Stomach (tissue), 9 donors: ENCODE data around the gene SMAD5. TPM values are rescaled to one million over a fixed set of nuclear protein-coding genes. Genes with fewer than 3 reads are reported as not detected.

Experiments used
- DNase-seq, 2 donors: peaks; one replicate each; pipeline versions ENCODE4 v3.0.0 to v3.0.0-alpha.2; 2013 to 2019
- H3K27ac ChIP-seq, 5 donors: fragments of 200-600 bp in 4 of 5; sonication (generic) in 4 of 5; one replicate each; pipeline ENCODE4 v1.5.1; 2013 to 2019; ENCODE audit warnings: mild to moderate bottlenecking in 1 of 5, moderate library complexity in 1 of 5
- H3K27me3 ChIP-seq, 3 donors: fragments of 200-600 bp; sonication (generic); one replicate each; pipeline ENCODE4 v1.5.1; 2017 to 2019; ENCODE audit warnings: mixed run types in 1 of 3
- H3K36me3 ChIP-seq, 4 donors: fragments of 200-600 bp; sonication (generic); 1 replicate in 3 of 4; 2 replicates in 1 of 4; pipeline ENCODE4 v1.5.1; 2016 to 2019
- H3K4me1 ChIP-seq, 4 donors: fragments of 200-600 bp; sonication (generic); one replicate each; pipeline ENCODE4 v1.5.1; 2016 to 2019
- H3K4me3 ChIP-seq, 4 donors: fragments of 200-600 bp; sonication (generic) in 3 of 4; one replicate each; pipeline ENCODE4 v1.5.1; 2016 to 2019; ENCODE audit warnings: mild to moderate bottlenecking in 1 of 4
- H3K9me3 ChIP-seq, 4 donors: fragments of 200-600 bp; sonication (generic); one replicate each; pipeline ENCODE4 v1.5.1; 2016 to 2019
- CTCF ChIP-seq, 7 experiments: fragments of 450-650 bp in 4 of 7; fragments of 200-600 bp in 3 of 7; sonication (generic) in 3 of 7; IDR thresholded peaks; one replicate each; pipeline ENCODE4 v1.5.1; 2016 to 2019; ENCODE audit warnings: antibody characterized with exemption in 7 of 7, control low read depth in 2 of 7, mild to moderate bottlenecking in 1 of 7
- EP300 ChIP-seq: sonication (generic); formaldehyde crosslinking; IDR thresholded peaks from one replicate; pipeline ENCODE4 v1.6.1; 2017; ENCODE audit warnings: antibody characterized with exemption
- POLR2A ChIP-seq, 4 donors: fragments of 450-650 bp; IDR thresholded peaks; one replicate each; pipeline ENCODE4 v1.6.1; 2016; ENCODE audit warnings: antibody characterized with exemption in 4 of 4, control low read depth in 2 of 4, mild to moderate bottlenecking in 1 of 4, moderate library complexity in 1 of 4
- POLR2AphosphoS5 ChIP-seq, 3 donors: sonication (generic); formaldehyde crosslinking; IDR thresholded peaks; one replicate each; pipeline ENCODE4 v1.6.1; 2016; ENCODE audit warnings: antibody characterized with exemption in 3 of 3
- WGBS, 5 donors: extraction: QIAGEN DNeasy Blood & Tissue Kit in 3 of 5; methylation state at CpG; one replicate each; pipeline versions ENCODE4 v1.1.5 to v1.1.7; 2013 to 2018; 5-methylcytosine and 5-hydroxymethylcytosine counted together
- intact Hi-C: fragments of 100-400 bp; cut with DNase I; formaldehyde crosslinking; loops from one replicate; pipeline ENCODE4 v1.15.1; 2023; ENCODE audit warnings: low total_unique reads
- polyA plus RNA-seq, 3 donors: library from polyadenylated mRNA; stranded (reverse); fragments of 200-250 nt; gene quantifications; one replicate each; pipeline ENCODE4 v1.2.3, GENCODE V29; 2013
- total RNA-seq, 5 donors: library from RNA; depleted of rRNA; stranded (reverse); fragments of >200 nt; gene quantifications; one replicate each; pipeline versions ENCODE4 v1.1.0 to v1.2.3, GENCODE V29; 2014 to 2016
- donor health status: healthy with polysubstance abuse.
- donor health status: Bipolar disorder and iron deficiency.
- donor health status: healthy.

The SMAD5 gene
- total and polyA plus RNA-seq, 8 donors: 6.8 to 220 (median 24.0) TPM

DNA sequence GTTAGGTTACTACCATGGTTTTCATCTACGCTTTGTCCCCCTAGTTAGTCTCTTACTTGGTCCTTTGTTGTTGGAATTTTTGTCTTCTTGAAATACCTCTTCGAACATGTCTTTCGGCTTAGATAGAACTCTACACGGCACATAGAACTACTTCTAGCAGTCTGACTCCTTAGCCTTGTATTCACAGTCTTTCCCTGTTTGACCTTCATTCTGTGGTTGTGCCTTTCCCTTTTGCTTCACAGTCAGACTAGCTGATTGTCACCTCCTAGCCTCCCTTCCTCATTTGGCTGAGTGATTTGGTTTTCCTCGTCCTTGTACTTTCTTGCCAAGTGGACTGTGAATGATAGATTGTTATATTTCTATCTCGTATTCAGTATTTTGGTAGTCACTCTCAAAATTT lies 10.7 kb downstream of the SMAD5 start:
- H3K4me1 ChIP-seq: peaks cover 21 to 96% (median 61%) of the 10 kb centered on the region in 4 donors
- no peak for TF ChIP-seq POLR2A (IDR thresholded peaks at IDR 0.05)
- TF ChIP-seq EP300: no peak
- TF ChIP-seq POLR2AphosphoS5 (IDR thresholded peaks at IDR 0.05): no peak
- TF ChIP-seq CTCF (IDR thresholded peaks at IDR 0.05): no peak
- no peak for DNase-seq
- H3K36me3 ChIP-seq: no peaks in the 10 kb centered on the region
- H3K4me3 ChIP-seq: no peak overlapping the region
- no peaks in the 10 kb centered on the region for H3K27me3 ChIP-seq
- intact Hi-C loops: no loop called here
- no peak overlapping the region for H3K27ac ChIP-seq
- H3K9me3 ChIP-seq: no peaks in the 10 kb centered on the region
- WGBS, 5 donors: 76 to 82% (median 76%) methylated on average over 6 of the region's 6 CpGs

- no peak overlapping the region for H3K4me3 ChIP-seq
Observed at GRCh38 chr5:136143763-136144162, 11.1 kb downstream of the SMAD5 start.

DNA sequence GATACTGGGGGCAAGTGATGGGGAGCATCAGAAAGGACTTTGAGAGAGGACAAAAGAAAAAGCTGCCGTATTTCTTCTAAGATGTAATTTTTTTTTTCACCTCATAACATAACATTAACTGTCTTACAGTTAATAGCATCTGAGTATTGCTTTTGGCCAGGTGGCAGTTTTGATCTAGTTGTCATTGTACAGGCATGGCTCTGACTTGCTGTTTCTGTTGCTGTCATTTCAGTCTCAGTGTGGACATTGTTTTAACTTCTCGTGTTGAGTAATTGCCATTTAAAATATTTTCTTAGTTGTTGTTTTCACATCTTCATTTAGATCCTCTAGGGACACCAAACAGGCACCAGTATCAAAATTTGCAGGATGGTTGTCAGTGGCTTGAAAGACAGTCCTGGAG lies 12.4 kb downstream of the SMAD5 start:
- H3K36me3 ChIP-seq: no peaks in the 10 kb centered on the region
- intact Hi-C loops: no loop called here
- H3K4me1 ChIP-seq: peaks cover 23 to 95% (median 59%) of the 10 kb centered on the region in 4 donors
- TF ChIP-seq CTCF (IDR thresholded peaks at IDR 0.05): no peak
- no peak for TF ChIP-seq POLR2A (IDR thresholded peaks at IDR 0.05)
- TF ChIP-seq POLR2AphosphoS5 (IDR thresholded peaks at IDR 0.05): no peak
- no peak for TF ChIP-seq EP300
- H3K27me3 ChIP-seq: no peaks in the 10 kb centered on the region
- H3K4me3 ChIP-seq: no peak overlapping the region
- H3K9me3 ChIP-seq: no peaks in the 10 kb centered on the region
- DNase-seq: no peak
- H3K27ac ChIP-seq: no peak overlapping the region
- 50 to 60% (median 57%) methylated on average over 2 of the region's 2 CpGs for WGBS, 5 donors

More at GRCh38 chr5:136143763-136144162, 11.1 kb downstream of the SMAD5 start:
- H3K27me3 ChIP-seq: no peaks in the 10 kb centered on the region
- H3K4me1 ChIP-seq: peaks cover 19 to 96% (median 61%) of the 10 kb centered on the region in 4 donors
- H3K27ac ChIP-seq: no peak overlapping the region
- DNase-seq: no peak
- TF ChIP-seq POLR2AphosphoS5 (IDR thresholded peaks at IDR 0.05) (no peak), POLR2A (IDR thresholded peaks at IDR 0.05) (no peak)
- intact Hi-C loops: no loop called here
- H3K36me3 ChIP-seq: no peaks in the 10 kb centered on the region
- WGBS, 5 donors: 45 to 67% (median 58%) methylated on average over 3 of the region's 3 CpGs
- H3K9me3 ChIP-seq: no peaks in the 10 kb centered on the region

DNA sequence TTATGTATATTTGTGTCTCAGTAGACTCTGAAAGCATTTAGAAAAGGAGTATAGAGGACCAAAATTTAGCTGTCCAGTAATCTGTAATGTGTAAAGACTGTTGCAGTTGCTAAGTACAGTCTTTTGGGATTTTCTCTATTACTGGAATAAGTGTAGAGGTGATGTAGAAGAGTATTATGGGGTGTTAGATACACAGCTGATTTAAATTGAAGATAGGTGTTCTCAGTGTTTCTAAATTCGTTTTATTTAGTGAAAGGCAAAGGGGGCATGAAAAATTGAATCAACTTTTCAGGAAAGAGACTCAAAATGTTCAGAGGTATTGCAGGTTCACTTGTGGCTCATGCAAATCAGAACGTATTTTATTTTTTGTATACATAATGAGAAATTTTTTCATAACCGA lies 13.6 kb downstream of the SMAD5 start:
- H3K27me3 ChIP-seq: no peaks in the 10 kb centered on the region
- peaks cover 21 to 95% (median 59%) of the 10 kb centered on the region in 4 donors for H3K4me1 ChIP-seq
- DNase-seq: no peak
- no peak overlapping the region for H3K27ac ChIP-seq
- no peak overlapping the region for H3K4me3 ChIP-seq
- no peaks in the 10 kb centered on the region for H3K36me3 ChIP-seq
- no peak for TF ChIP-seq EP300
- no peak for TF ChIP-seq CTCF (IDR thresholded peaks at IDR 0.05)
- no peaks in the 10 kb centered on the region for H3K9me3 ChIP-seq
- intact Hi-C loops: no loop called here
- WGBS, 5 donors: 61 to 76% (median 70%) methylated on average over 3 of the region's 3 CpGs

- peaks cover 17 to 90% (median 57%) of the 10 kb centered on the region in 4 donors for H3K4me1 ChIP-seq
- peaks cover 0 to 4% (median 3%) of the 10 kb centered on the region in 4 donors for H3K36me3 ChIP-seq
- TF ChIP-seq POLR2AphosphoS5 (IDR thresholded peaks at IDR 0.05) (no peak), CTCF (IDR thresholded peaks at IDR 0.05) (no peak), EP300 (no peak), POLR2A (IDR thresholded peaks at IDR 0.05) (no peak)
- no peaks in the 10 kb centered on the region for H3K27me3 ChIP-seq
- intact Hi-C loops: no loop called here
- H3K27ac ChIP-seq: no peak overlapping the region
- DNase-seq: no peak
- no peak overlapping the region for H3K4me3 ChIP-seq
- H3K9me3 ChIP-seq: no peaks in the 10 kb centered on the region
Observed at GRCh38 chr5:136147632-136148031, 15.0 kb downstream of the SMAD5 start.
